H54 (cell line): ENCODE data around the gene OCIAD2.
"Not testable (repeated sequence)": the region's sequence is repeated elsewhere in the genome, so short reads cannot be mapped to it uniquely, and the experiment has no call there.

Experiments used
- DNase-seq: peaks from one replicate; pipeline ENCODE4 v3.0.0; 2011; ENCODE audit warnings: low spot score, mixed read lengths; ENCODE audit not compliant: insufficient read length
- FAIRE-seq: peaks from 3 replicates; lab custom pipeline; 2011; peaks lifted over from hg19 to GRCh38; lab: Jason Lieb, UNC
- POLR2A ChIP-seq: IDR thresholded peaks from 2 replicates; pipeline ENCODE4 v1.6.1; 2011; ENCODE audit warnings: low read depth, mild to moderate bottlenecking, low read length

OCIAD2 gene

GRCh38 chr4:48906206-48907173, at the start of gene OCIAD2:
TSS of gene OCIAD2 (minus strand) at chr4:48906774. CDS start at chr4:48904549, 2,225 bp downstream.
- peak; percentile 50; the same call in 1 of the 2 replicates for TF ChIP-seq POLR2A
- FAIRE-seq (no peak), DNase-seq (peak; percentile 35)

GRCh38 chr4:48954314-48954713, 47.7 kb upstream of the OCIAD2 start:
- DNase-seq: no peak
- FAIRE-seq: no peak
- TF ChIP-seq POLR2A: no peak

GRCh38 chr4:48949518-48950219, 43.1 kb upstream of the OCIAD2 start:
- FAIRE-seq (peak; percentile 64), DNase-seq (no peak)
- no peak for TF ChIP-seq POLR2A

- no peak for TF ChIP-seq POLR2A
- no peak for FAIRE-seq
- DNase-seq: no peak
Measured at GRCh38 chr4:48949086-48949485, 42.5 kb upstream of the OCIAD2 start.

- no peak for FAIRE-seq
- no peak for TF ChIP-seq POLR2A
Measured at GRCh38 chr4:48947731-48948130, 41.2 kb upstream of the OCIAD2 start.

GRCh38 chr4:48945981-48946380, 39.4 kb upstream of the OCIAD2 start:
- FAIRE-seq (no peak), DNase-seq (no peak)
- TF ChIP-seq POLR2A: no peak

More at GRCh38 chr4:48947731-48948130, 41.2 kb upstream of the OCIAD2 start:
- no peak for DNase-seq

GRCh38 chr4:48944756-48945241, 38.2 kb upstream of the OCIAD2 start:
- no peak for DNase-seq
- TF ChIP-seq POLR2A: no peak
- FAIRE-seq: no peak

- no peak for DNase-seq
- no peak for TF ChIP-seq POLR2A
- peak; percentile 88 for FAIRE-seq
Measured at GRCh38 chr4:48944252-48944651, 37.7 kb upstream of the OCIAD2 start.

GRCh38 chr4:48943387-48943786, 36.8 kb upstream of the OCIAD2 start:
- DNase-seq: no peak
- TF ChIP-seq POLR2A: no peak
- FAIRE-seq: no peak

GRCh38 chr4:48939785-48940184, 33.2 kb upstream of the OCIAD2 start:
- FAIRE-seq: peak; percentile 90
- no peak for DNase-seq
- no peak for TF ChIP-seq POLR2A

- TF ChIP-seq POLR2A: no peak
- no peak for FAIRE-seq
- no peak for DNase-seq
Measured at GRCh38 chr4:48938831-48939230, 32.3 kb upstream of the OCIAD2 start.

GRCh38 chr4:48937033-48937432, 30.5 kb upstream of the OCIAD2 start:
- FAIRE-seq: no peak
- no peak for TF ChIP-seq POLR2A

GRCh38 chr4:48931459-48931858, 24.9 kb upstream of the OCIAD2 start:
- TF ChIP-seq POLR2A: no peak
- no peak for FAIRE-seq
- DNase-seq: no peak

More at GRCh38 chr4:48937033-48937432, 30.5 kb upstream of the OCIAD2 start:
- DNase-seq: no peak

- DNase-seq (no peak), FAIRE-seq (no peak)
- TF ChIP-seq POLR2A: no peak
Measured at GRCh38 chr4:48930654-48931053, 24.1 kb upstream of the OCIAD2 start.

- FAIRE-seq (no peak), DNase-seq (no peak)
- no peak for TF ChIP-seq POLR2A
Measured at GRCh38 chr4:48924416-48924815, 17.8 kb upstream of the OCIAD2 start.

GRCh38 chr4:48923065-48923464, 16.5 kb upstream of the OCIAD2 start:
- not testable (repeated sequence) for DNase-seq, FAIRE-seq
